SJCRH30 (cell line): ENCODE results near the gene CEACAM3. TPM values are rescaled to one million over a fixed set of nuclear protein-coding genes. Genes with fewer than 3 reads are reported as not detected.

Experiments
- total RNA-seq: library from RNA; depleted of rRNA; stranded (reverse); fragments of >200 nt; shearing (Covaris generic); gene quantifications from 2 replicates; pipeline ENCODE4 v1.2.3, GENCODE V29; 2014; rRNA removed

The CEACAM3 gene
- total RNA-seq, 1 experiment from 2014 or later: not detected

Other genes starting within 250 kb of the CEACAM3 start
- 5.5 and 5.6 TPM in 2 replicates for gene CEACAM21, start 220.4 kb upstream of the CEACAM3 start, total RNA-seq
- not detected in 2 replicates for gene CEACAM4, start 169.5 kb upstream of the CEACAM3 start, total RNA-seq
- gene CEACAM7, start 108.3 kb upstream of the CEACAM3 start, total RNA-seq: not detected in 2 replicates
- gene CEACAM5, start 88.0 kb upstream of the CEACAM3 start, total RNA-seq: not detected in 2 replicates
- not detected in 2 replicates for gene CEACAM6, start 41.1 kb upstream of the CEACAM3 start, total RNA-seq
- gene LYPD4, start 48.1 kb downstream of the CEACAM3 start, total RNA-seq: not detected in 2 replicates
- not detected in 2 replicates for gene DMRTC2, start 48.5 kb downstream of the CEACAM3 start, total RNA-seq
- 2,068 and 2,616 TPM in 2 replicates for gene RPS19, start 63.7 kb downstream of the CEACAM3 start, total RNA-seq
- 0.61 TPM in 1 of 2 replicates, not detected in the other for gene CD79A, start 80.7 kb downstream of the CEACAM3 start, total RNA-seq
- gene ARHGEF1, start 86.6 kb downstream of the CEACAM3 start, total RNA-seq: 52.4 and 53.8 TPM in 2 replicates
- not detected in 2 replicates for gene ERFL, start 131.9 kb downstream of the CEACAM3 start, total RNA-seq
- 106 and 129 TPM in 2 replicates for gene RABAC1, start 162.7 kb downstream of the CEACAM3 start, total RNA-seq
- gene ATP1A3, start 197.6 kb downstream of the CEACAM3 start, total RNA-seq: 11.2 and 12.1 TPM in 2 replicates